Osteocyte (in vitro differentiated cells): ENCODE data around the gene SYNGAP1. TPM values are rescaled to one million over a fixed set of nuclear protein-coding genes. Genes with fewer than 3 reads are reported as not detected.
A peak's percentile ranks its signal among the peaks of the same experiment; 100 is the strongest.

Experiments used
- DNase-seq: peaks from one replicate; pipeline ENCODE4 v3.0.0; 2021; ENCODE audit warnings: mixed read lengths; ENCODE audit not compliant: unreplicated experiment; ENCODE audit errors: extremely low spot score
- H3K27ac Mint-ChIP-seq: one replicate; pipeline ENCODE4 v1.8.0; 2021; ENCODE audit warnings: mild to moderate bottlenecking, mixed read lengths; ENCODE audit not compliant: unreplicated experiment
- H3K27me3 Mint-ChIP-seq: one replicate; pipeline ENCODE4 v1.8.0; 2021; ENCODE audit warnings: mixed read lengths; ENCODE audit not compliant: unreplicated experiment
- H3K36me3 Mint-ChIP-seq: one replicate; pipeline ENCODE4 v1.8.0; 2021; ENCODE audit warnings: mixed read lengths; ENCODE audit not compliant: unreplicated experiment
- H3K4me1 Mint-ChIP-seq: one replicate; pipeline ENCODE4 v1.8.0; 2021; ENCODE audit warnings: mixed read lengths; ENCODE audit not compliant: unreplicated experiment
- H3K4me3 Mint-ChIP-seq: one replicate; pipeline ENCODE4 v1.8.0; 2021; ENCODE audit warnings: mild to moderate bottlenecking, moderate library complexity, mixed read lengths; ENCODE audit not compliant: unreplicated experiment
- H3K9me3 Mint-ChIP-seq: one replicate; pipeline ENCODE4 v1.8.0; 2021; ENCODE audit warnings: mixed read lengths; ENCODE audit not compliant: unreplicated experiment
- CTCF ChIP-seq: fragments of 200-600 bp; sonication (generic); IDR thresholded peaks from 2 replicates; pipeline ENCODE4 v1.5.0; 2021; ENCODE audit warnings: antibody characterized with exemption, mild to moderate bottlenecking, moderate library complexity
- total RNA-seq: library from RNA; stranded (reverse); gene quantifications from 2 replicates; pipeline ENCODE4 v1.2.1, GENCODE V29; 2021

The SYNGAP1 gene
- total RNA-seq, 1 donor from 2014 or later = 34.7 TPM

GRCh38 chr6:33424855-33425667, 5.2 kb downstream of the SYNGAP1 start:
- H3K4me3 Mint-ChIP-seq = peak overlapping the region; percentile 87
- H3K9me3 Mint-ChIP-seq = no peaks in the 10 kb centered on the region
- no peak for DNase-seq
- no peak for TF ChIP-seq CTCF
- peak overlapping the region; percentile 97 for H3K27ac Mint-ChIP-seq
- H3K4me1 Mint-ChIP-seq = peaks cover 67% of the 10 kb centered on the region
- H3K36me3 Mint-ChIP-seq = peaks cover 8% of the 10 kb centered on the region
- H3K27me3 Mint-ChIP-seq = no peaks in the 10 kb centered on the region

- peaks cover 8% of the 10 kb centered on the region for H3K36me3 Mint-ChIP-seq
- peak overlapping the region; percentile 87 for H3K4me3 Mint-ChIP-seq
- peak; percentile 81 for TF ChIP-seq CTCF
- peak overlapping the region; percentile 97 for H3K27ac Mint-ChIP-seq
- H3K27me3 Mint-ChIP-seq = no peaks in the 10 kb centered on the region
- H3K9me3 Mint-ChIP-seq = no peaks in the 10 kb centered on the region
- H3K4me1 Mint-ChIP-seq = peaks cover 71% of the 10 kb centered on the region
- peak; percentile 94 for DNase-seq
Measured at GRCh38 chr6:33425668-33426577, 6.1 kb downstream of the SYNGAP1 start.

- Mint-ChIP-seq H3K27ac (peak overlapping the region; percentile 97), H3K9me3 (no peaks in the 10 kb centered on the region), H3K4me3 (peak overlapping the region; percentile 87), H3K27me3 (no peaks in the 10 kb centered on the region), H3K4me1 (peaks cover 70% of the 10 kb centered on the region), H3K36me3 (peaks cover 8% of the 10 kb centered on the region)
- DNase-seq = no peak
- no peak for TF ChIP-seq CTCF
Measured at GRCh38 chr6:33426590-33427511, 7.0 kb downstream of the SYNGAP1 start.

- Mint-ChIP-seq H3K36me3 (peaks cover 10% of the 10 kb centered on the region), H3K4me3 (peak overlapping the region; percentile 87), H3K27ac (peak overlapping the region; percentile 80), H3K4me1 (peaks cover 75% of the 10 kb centered on the region), H3K27me3 (no peaks in the 10 kb centered on the region), H3K9me3 (no peaks in the 10 kb centered on the region)
- no peak for TF ChIP-seq CTCF
- DNase-seq = no peak
Measured at GRCh38 chr6:33427585-33428223, 7.8 kb downstream of the SYNGAP1 start.
